Right atrium auricular region (tissue), 2 donors: Measurements from ENCODE around the gene FAM131A. TPM values are rescaled to one million over a fixed set of nuclear protein-coding genes. Genes with fewer than 3 reads are reported as not detected.

Source experiments
- DNase-seq: peaks from one replicate; pipeline ENCODE4 v3.0.0-alpha.2; 2019; ENCODE audit warnings: low spot score
- H3K27ac ChIP-seq, 2 donors: fragments of 200-600 bp; sonication (generic); 1 replicate in 1 of 2; 2 replicates in 1 of 2; pipeline ENCODE4 v1.5.1; 2016 to 2019
- H3K27me3 ChIP-seq, 2 donors: fragments of 200-600 bp; sonication (generic); one replicate each; pipeline versions ENCODE4 v1.5.1 to v1.6.0; 2017 to 2019
- H3K36me3 ChIP-seq: fragments of 200-600 bp; sonication (generic); one replicate; pipeline ENCODE4 v1.5.1; 2016
- H3K4me1 ChIP-seq, 2 donors: fragments of 200-600 bp; sonication (generic); one replicate each; pipeline versions ENCODE4 v1.5.1 to v1.6.0; 2017 to 2019
- H3K4me3 ChIP-seq, 2 donors: fragments of 200-600 bp; sonication (generic); 1 replicate in 1 of 2; 2 replicates in 1 of 2; pipeline ENCODE4 v1.5.1; 2017 to 2019; ENCODE audit warnings: mild to moderate bottlenecking in 1 of 2, moderate library complexity in 1 of 2
- H3K9me3 ChIP-seq, 2 donors: fragments of 200-600 bp; sonication (generic); one replicate each; pipeline ENCODE4 v1.5.1; 2019
- CTCF ChIP-seq, 2 donors: fragments of 200-600 bp; sonication (generic); IDR thresholded peaks; one replicate each; pipeline ENCODE4 v1.5.1; 2019; ENCODE audit warnings: antibody characterized with exemption in 2 of 2
- total RNA-seq, 2 donors: library from RNA; depleted of rRNA; stranded (reverse); fragments of >200 nt; gene quantifications; one replicate each; pipeline ENCODE4 v1.1.0, GENCODE V29; 2016

The FAM131A gene
- total RNA-seq, 2 donors from 2014 or later: 33.7 to 45.8 TPM

GRCh38 chr3:184320104-184320445 is 17.3 kb upstream of the FAM131A start:
- H3K4me1 ChIP-seq: peaks cover 0 to 64% of the 10 kb centered on the region in 2 donors
- peak overlapping the region in 1 of 2 donors; percentile 32 for H3K4me3 ChIP-seq
- no peaks in the 10 kb centered on the region for H3K27me3 ChIP-seq
- TF ChIP-seq CTCF (IDR thresholded peaks at IDR 0.05): peak in 1 of 2 donors; percentile 10
- H3K9me3 ChIP-seq: no peaks in the 10 kb centered on the region
- H3K36me3 ChIP-seq: peaks cover 58% of the 10 kb centered on the region
- peak; percentile 98 for DNase-seq
- H3K27ac ChIP-seq: peak overlapping the region; percentile 89 to 96

DNA sequence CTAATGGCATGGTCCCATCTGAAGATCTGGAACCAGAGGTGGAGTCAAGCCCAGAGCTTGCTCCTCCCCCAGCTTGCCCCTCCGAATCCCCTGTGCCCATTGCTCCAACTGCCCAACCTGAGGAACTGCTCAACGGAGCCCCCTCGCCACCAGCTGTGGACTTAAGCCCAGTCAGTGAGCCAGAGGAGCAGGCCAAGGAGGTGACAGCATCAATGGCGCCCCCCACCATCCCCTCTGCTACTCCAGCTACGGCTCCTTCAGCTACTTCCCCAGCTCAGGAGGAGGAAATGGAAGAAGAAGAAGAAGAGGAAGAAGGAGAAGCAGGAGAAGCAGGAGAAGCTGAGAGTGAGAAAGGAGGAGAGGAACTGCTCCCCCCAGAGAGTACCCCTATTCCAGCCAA is 15.7 kb upstream of the FAM131A start:
- no peaks in the 10 kb centered on the region for H3K9me3 ChIP-seq
- peaks cover 74% of the 10 kb centered on the region for H3K36me3 ChIP-seq
- peak overlapping the region; percentile 17 to 89 for H3K27ac ChIP-seq
- peaks cover 0 to 51% of the 10 kb centered on the region in 2 donors for H3K4me1 ChIP-seq
- H3K27me3 ChIP-seq: no peaks in the 10 kb centered on the region
- no peak for TF ChIP-seq CTCF (IDR thresholded peaks at IDR 0.05)
- no peak overlapping the region for H3K4me3 ChIP-seq
- no peak for DNase-seq

DNA sequence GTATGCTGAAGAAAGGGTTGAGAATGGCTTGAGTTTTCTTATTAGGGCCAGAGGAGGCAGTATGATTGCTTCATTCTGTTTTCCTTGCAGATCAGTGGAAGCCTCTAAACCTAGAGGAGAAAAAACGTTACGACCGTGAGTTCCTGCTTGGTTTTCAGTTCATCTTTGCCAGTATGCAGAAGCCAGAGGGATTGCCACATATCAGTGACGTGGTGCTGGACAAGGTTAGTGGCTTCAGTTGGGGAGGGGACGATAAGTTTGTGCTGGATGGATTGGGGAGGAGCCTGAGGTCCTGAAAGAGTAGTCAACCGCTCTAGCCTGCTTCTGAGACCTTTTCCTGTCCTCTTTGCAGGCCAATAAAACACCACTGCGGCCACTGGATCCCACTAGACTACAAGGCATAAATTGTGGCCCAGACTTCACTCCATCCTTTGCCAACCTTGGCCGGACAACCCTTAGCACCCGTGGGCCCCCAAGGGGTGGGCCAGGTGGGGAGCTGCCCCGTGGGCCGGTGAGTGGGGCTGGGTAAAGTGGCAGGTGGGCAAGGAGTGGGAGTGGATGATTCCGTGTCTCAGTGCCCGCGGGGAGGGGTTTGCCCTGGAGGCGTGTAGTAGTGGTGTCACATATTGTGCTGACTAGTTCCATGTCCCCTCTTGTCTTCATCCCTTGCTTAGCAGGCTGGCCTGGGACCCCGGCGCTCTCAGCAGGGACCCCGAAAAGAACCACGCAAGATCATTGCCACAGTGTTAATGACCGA is 14.5 kb upstream of the FAM131A start:
- no peaks in the 10 kb centered on the region for H3K27me3 ChIP-seq
- H3K4me1 ChIP-seq: peaks cover 0 to 38% of the 10 kb centered on the region in 2 donors
- peaks cover 76% of the 10 kb centered on the region for H3K36me3 ChIP-seq
- H3K9me3 ChIP-seq: no peaks in the 10 kb centered on the region
- no peak for TF ChIP-seq CTCF (IDR thresholded peaks at IDR 0.05)
- H3K27ac ChIP-seq: peak overlapping the region in 1 of 2 donors; percentile 43
- peak; percentile 85 for DNase-seq
- H3K4me3 ChIP-seq: no peak overlapping the region

DNA sequence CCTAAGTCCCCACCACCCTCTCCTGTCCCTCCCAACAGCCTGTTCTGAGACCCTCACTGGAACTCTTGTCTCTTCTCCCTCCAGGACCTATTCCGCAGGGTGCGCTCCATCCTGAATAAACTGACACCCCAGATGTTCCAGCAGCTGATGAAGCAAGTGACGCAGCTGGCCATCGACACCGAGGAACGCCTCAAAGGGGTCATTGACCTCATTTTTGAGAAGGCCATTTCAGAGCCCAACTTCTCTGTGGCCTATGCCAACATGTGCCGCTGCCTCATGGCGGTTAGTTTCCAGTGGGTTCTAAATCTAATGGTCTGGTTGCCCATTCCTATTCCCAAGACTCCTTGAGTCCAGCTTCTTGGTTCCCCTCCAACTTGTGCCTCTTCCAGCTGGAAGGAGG is 13.7 kb upstream of the FAM131A start:
- peak; percentile 75 for DNase-seq
- no peaks in the 10 kb centered on the region for H3K9me3 ChIP-seq
- H3K4me3 ChIP-seq: no peak overlapping the region
- H3K4me1 ChIP-seq: peaks cover 0 to 32% of the 10 kb centered on the region in 2 donors
- no peak for TF ChIP-seq CTCF (IDR thresholded peaks at IDR 0.05)
- H3K36me3 ChIP-seq: peaks cover 83% of the 10 kb centered on the region
- H3K27me3 ChIP-seq: no peaks in the 10 kb centered on the region
- peak overlapping the region in 1 of 2 donors; percentile 43 for H3K27ac ChIP-seq

DNA sequence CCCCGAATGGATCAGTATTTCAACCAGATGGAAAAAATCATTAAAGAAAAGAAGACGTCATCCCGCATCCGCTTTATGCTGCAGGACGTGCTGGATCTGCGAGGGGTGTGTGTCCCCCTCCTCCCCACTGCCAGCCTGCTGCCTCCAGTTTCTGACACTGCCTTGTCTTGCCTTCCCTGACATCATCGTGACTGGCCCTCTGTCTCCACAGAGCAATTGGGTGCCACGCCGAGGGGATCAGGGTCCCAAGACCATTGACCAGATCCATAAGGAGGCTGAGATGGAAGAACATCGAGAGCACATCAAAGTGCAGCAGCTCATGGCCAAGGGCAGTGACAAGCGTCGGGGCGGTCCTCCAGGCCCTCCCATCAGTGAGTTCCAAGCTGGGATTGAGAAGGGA is 12.1 kb upstream of the FAM131A start:
- H3K27ac ChIP-seq: no peak overlapping the region
- no peaks in the 10 kb centered on the region for H3K9me3 ChIP-seq
- peaks cover 0 to 16% of the 10 kb centered on the region in 2 donors for H3K4me1 ChIP-seq
- peaks cover 99% of the 10 kb centered on the region for H3K36me3 ChIP-seq
- no peaks in the 10 kb centered on the region for H3K27me3 ChIP-seq
- no peak for TF ChIP-seq CTCF (IDR thresholded peaks at IDR 0.05)
- no peak overlapping the region for H3K4me3 ChIP-seq
- DNase-seq: no peak
